ENCODE measurements around the gene KREMEN1.

DNA sequence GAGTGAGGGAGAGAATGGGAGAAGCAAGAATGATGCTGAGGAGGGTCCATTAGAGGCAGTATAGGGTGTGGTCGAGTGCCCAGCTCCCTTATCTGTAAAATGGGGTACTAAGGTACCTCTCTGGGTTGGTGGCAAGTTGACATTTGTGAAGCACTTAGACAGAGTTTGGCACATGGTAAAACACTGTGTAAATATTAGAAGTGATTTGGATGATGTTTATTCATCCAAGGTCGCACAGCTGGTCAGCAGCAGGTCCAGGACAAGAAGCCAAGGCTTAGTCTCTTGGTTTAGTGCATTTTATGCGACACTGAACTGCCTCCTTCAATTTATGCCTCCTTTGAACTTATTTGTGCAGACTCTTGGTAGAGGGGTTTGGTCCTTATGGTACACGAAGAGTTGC lies 19.4 kb downstream of the KREMEN1 start:
- TF ChIP-seq, protein P1, sequence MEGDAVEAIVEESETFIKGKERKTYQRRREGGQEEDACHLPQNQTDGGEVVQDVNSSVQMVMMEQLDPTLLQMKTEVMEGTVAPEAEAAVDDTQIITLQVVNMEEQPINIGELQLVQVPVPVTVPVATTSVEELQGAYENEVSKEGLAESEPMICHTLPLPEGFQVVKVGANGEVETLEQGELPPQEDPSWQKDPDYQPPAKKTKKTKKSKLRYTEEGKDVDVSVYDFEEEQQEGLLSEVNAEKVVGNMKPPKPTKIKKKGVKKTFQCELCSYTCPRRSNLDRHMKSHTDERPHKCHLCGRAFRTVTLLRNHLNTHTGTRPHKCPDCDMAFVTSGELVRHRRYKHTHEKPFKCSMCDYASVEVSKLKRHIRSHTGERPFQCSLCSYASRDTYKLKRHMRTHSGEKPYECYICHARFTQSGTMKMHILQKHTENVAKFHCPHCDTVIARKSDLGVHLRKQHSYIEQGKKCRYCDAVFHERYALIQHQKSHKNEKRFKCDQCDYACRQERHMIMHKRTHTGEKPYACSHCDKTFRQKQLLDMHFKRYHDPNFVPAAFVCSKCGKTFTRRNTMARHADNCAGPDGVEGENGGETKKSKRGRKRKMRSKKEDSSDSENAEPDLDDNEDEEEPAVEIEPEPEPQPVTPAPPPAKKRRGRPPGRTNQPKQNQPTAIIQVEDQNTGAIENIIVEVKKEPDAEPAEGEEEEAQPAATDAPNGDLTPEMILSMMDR (conservative IDR thresholded peaks at IDR 0.05 in 1 of 2, IDR thresholded peaks at IDR 0.05 in 1 of 2; ENCODE audit: extremely low read depth in 1 of 2, insufficient read depth in 1 of 2, low read depth in 1 of 2, low read length in 2 of 2), result no peak
- TF ChIP-seq EZH2 (IDR thresholded peaks at IDR 0.05; ENCODE audit: borderline replicate concordance, low read length), result no peak

All from mammary epithelial cell (primary cell).